ENCODE data around the gene APOL6.

DNA sequence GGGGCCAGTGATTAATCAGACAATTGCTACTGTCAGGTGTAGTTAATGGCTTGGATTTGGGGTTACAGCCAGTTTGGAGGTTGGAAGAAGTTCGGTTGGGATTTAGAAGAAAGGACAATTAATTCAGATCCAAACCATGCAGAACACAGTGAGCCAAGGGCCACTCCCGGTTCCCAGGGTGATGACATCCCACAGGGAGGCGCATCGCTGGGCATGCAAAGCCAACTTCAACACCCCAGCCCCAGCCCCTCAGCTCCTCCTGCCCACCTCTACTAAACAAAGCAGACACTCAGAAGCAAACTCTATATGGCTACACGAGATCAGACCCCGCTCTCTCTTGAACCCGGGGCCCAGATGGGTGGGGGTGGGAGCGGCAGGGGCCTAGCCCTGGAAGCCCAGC lies 41.3 kb upstream of the APOL6 start:
- TF ChIP-seq POLR2A (IDR thresholded peaks at IDR 0.05; ENCODE audit: low read length) (no peak), GATA1 (IDR thresholded peaks at IDR 0.05; ENCODE audit: low read depth, low read length) (no peak)
